Activated CD8-positive, alpha-beta memory T cell treated with anti-CD3 and anti-CD28 coated beads for 1 hour (primary cell): ENCODE measurements around the gene ZNF213.
A peak's percentile ranks its signal among the peaks of the same experiment; 100 is the strongest.

Source experiments
- DNase-seq, 2 donors: peaks; one replicate each; pipeline ENCODE4 v3.0.0-alpha.2; 2020; ENCODE audit warnings: low read depth in 1 of 2; ENCODE audit errors: extremely low read depth in 1 of 2

The ZNF213 gene

GRCh38 chr16:3101018-3101840 is 33.6 kb upstream of the ZNF213 start:
- no peak for DNase-seq

GRCh38 chr16:3101841-3102470 is 32.9 kb upstream of the ZNF213 start:
- no peak for DNase-seq

- DNase-seq: peak; percentile 76 to 86
Observed at GRCh38 chr16:3106205-3106928, 28.5 kb upstream of the ZNF213 start.

- no peak for DNase-seq
Observed at GRCh38 chr16:3112058-3112880, 22.6 kb upstream of the ZNF213 start, which contains the start of gene ZNF205. ZNF205 (plus strand) TSS chr16:3112586; CDS start chr16:3113431, 845 bp downstream.

- DNase-seq: no peak
Observed at GRCh38 chr16:3112881-3113574, 21.8 kb upstream of the ZNF213 start.

GRCh38 chr16:3113765-3114479 is 20.9 kb upstream of the ZNF213 start:
- no peak for DNase-seq

GRCh38 chr16:3115003-3115402 is 19.8 kb upstream of the ZNF213 start:
- no peak for DNase-seq

GRCh38 chr16:3115561-3115960 is 19.3 kb upstream of the ZNF213 start:
- DNase-seq: no peak

- DNase-seq: no peak
Observed at GRCh38 chr16:3118204-3118790, 16.5 kb upstream of the ZNF213 start.

GRCh38 chr16:3118846-3119245 is 16.0 kb upstream of the ZNF213 start:
- no peak for DNase-seq

GRCh38 chr16:3119286-3119685 is 15.5 kb upstream of the ZNF213 start:
- no peak for DNase-seq

GRCh38 chr16:3119701-3120408 is 15.0 kb upstream of the ZNF213 start:
- no peak for DNase-seq

- DNase-seq: no peak
Observed at GRCh38 chr16:3120435-3120834, 14.4 kb upstream of the ZNF213 start.

- no peak for DNase-seq
Observed at GRCh38 chr16:3121851-3122467, 12.9 kb upstream of the ZNF213 start.

- DNase-seq: no peak
Observed at GRCh38 chr16:3122926-3123570, 11.8 kb upstream of the ZNF213 start.

GRCh38 chr16:3123986-3124886 is 10.6 kb upstream of the ZNF213 start:
- peak; percentile 90 to 94 for DNase-seq

- no peak for DNase-seq
Observed at GRCh38 chr16:3127745-3128144, 7.1 kb upstream of the ZNF213 start.
